SIG-M5 treated with dmso at 0.1 percent for 504 hours (cell line): ENCODE measurements around the gene MACF1.

Experiments used
- DNase-seq: peaks from one replicate; lab custom pipeline; 2025; ENCODE audit not compliant: unreplicated experiment; lab: John Stamatoyannopoulos, UW

Gene MACF1

GRCh38 chr1:39295901-39296300 lies 91.4 kb downstream of the MACF1 start:
- no peak for DNase-seq

GRCh38 chr1:39297551-39297950 lies 93.1 kb downstream of the MACF1 start:
- DNase-seq: no peak

- DNase-seq: no peak
Observed at GRCh38 chr1:39301606-39302005, 97.1 kb downstream of the MACF1 start.

GRCh38 chr1:39305555-39305954 lies 101.1 kb downstream of the MACF1 start:
- no peak for DNase-seq

GRCh38 chr1:39310015-39310414 lies 105.5 kb downstream of the MACF1 start:
- DNase-seq: peak; percentile 33

GRCh38 chr1:39310691-39311090 lies 106.2 kb downstream of the MACF1 start:
- no peak for DNase-seq

GRCh38 chr1:39317111-39317510 lies 112.6 kb downstream of the MACF1 start:
- no peak for DNase-seq

GRCh38 chr1:39317910-39318633 lies 113.6 kb downstream of the MACF1 start:
- DNase-seq: no peak

- no peak for DNase-seq
Observed at GRCh38 chr1:39321979-39322378, 117.5 kb downstream of the MACF1 start.

- DNase-seq: no peak
Observed at GRCh38 chr1:39322431-39322830, 117.9 kb downstream of the MACF1 start.

GRCh38 chr1:39324888-39325287 lies 120.4 kb downstream of the MACF1 start:
- no peak for DNase-seq

- no peak for DNase-seq
Observed at GRCh38 chr1:39326836-39327235, 122.3 kb downstream of the MACF1 start.

- no peak for DNase-seq
Observed at GRCh38 chr1:39328095-39328494, 123.6 kb downstream of the MACF1 start.

- no peak for DNase-seq
Observed at GRCh38 chr1:39328586-39329121, 124.2 kb downstream of the MACF1 start.

- DNase-seq: no peak
Observed at GRCh38 chr1:39331647-39332046, 127.2 kb downstream of the MACF1 start.

GRCh38 chr1:39332291-39332690 lies 127.8 kb downstream of the MACF1 start:
- no peak for DNase-seq

GRCh38 chr1:39332828-39333227 lies 128.3 kb downstream of the MACF1 start:
- no peak for DNase-seq

GRCh38 chr1:39333296-39333695 lies 128.8 kb downstream of the MACF1 start:
- DNase-seq: no peak

GRCh38 chr1:39335216-39335615 lies 130.7 kb downstream of the MACF1 start:
- DNase-seq: no peak

GRCh38 chr1:39337067-39337466 lies 132.6 kb downstream of the MACF1 start:
- DNase-seq: no peak

GRCh38 chr1:39342776-39343175 lies 138.3 kb downstream of the MACF1 start:
- DNase-seq: no peak

GRCh38 chr1:39344394-39345154 lies 140.1 kb downstream of the MACF1 start:
- no peak for DNase-seq
